A549 (cell line): ENCODE data around the gene PLEKHA5. TPM values are rescaled to one million over a fixed set of nuclear protein-coding genes. Genes with fewer than 3 reads are reported as not detected.

Experiments used
- ATAC-seq, 2 experiments: fragments of 200-7000 bp in 1 of 2; fragments of >200 bp in 1 of 2; cut with Nextera tagmentation in 1 of 2; cut with Tn5 transposase in 1 of 2; 3 replicates each; pipeline versions ENCODE4 v1.8.0 to v1.9.1; 2018 to 2020; ENCODE audit warnings: mild to moderate bottlenecking in 1 of 2, moderate library complexity in 1 of 2
- CTCF ChIA-PET: fragments of 300-600 bp; sonication (Branson Sonifier 250); formaldehyde crosslinking; extraction: SDS; loops from one replicate; lab custom pipeline; 2021; ENCODE audit warnings: antibody characterized with exemption, inconsistent platforms; lab: Yijun Ruan, JAX
- POLR2A ChIA-PET: fragments of 350-600 bp; formaldehyde crosslinking; extraction: SDS; loops from one replicate; lab custom pipeline; 2021; ENCODE audit warnings: antibody characterized with exemption, inconsistent platforms; lab: Yijun Ruan, JAX
- DNase-seq, 2 experiments: peaks; one replicate each; pipeline versions ENCODE4 v3.0.0 to v3.0.0-alpha.2; 2011 to 2016; ENCODE audit warnings: low read depth in 1 of 2, low spot score in 1 of 2
- FAIRE-seq: peaks from 2 replicates; lab custom pipeline; 2011; peaks lifted over from hg19 to GRCh38; lab: Jason Lieb, UNC
- H3K27ac ChIP-seq, 2 experiments: fragments of >200 bp; sonication (Bioruptor Twin); formaldehyde crosslinking; 3 replicates each; pipeline ENCODE4 v1.5.1; 2016 to 2017
- H3K4me1 ChIP-seq: fragments of >200 bp; sonication (Bioruptor Twin); formaldehyde crosslinking; 3 replicates; pipeline ENCODE4 v1.6.1; 2016
- H3K4me2 ChIP-seq: fragments of >200 bp; sonication (Bioruptor Twin); formaldehyde crosslinking; 3 replicates; pipeline ENCODE4 v1.6.1; 2016
- H3K4me3 ChIP-seq: fragments of >200 bp; sonication (Bioruptor Twin); formaldehyde crosslinking; 3 replicates; pipeline ENCODE4 v1.5.1; 2016
- H3K9me3 ChIP-seq: fragments of >200 bp; sonication (Bioruptor Twin); formaldehyde crosslinking; 3 replicates; pipeline ENCODE4 v1.6.1; 2016
- ATOH8 ChIP-seq: fragments of 250-450 bp; sonication (Bioruptor Pico); IDR thresholded peaks from 2 replicates; pipeline ENCODE4 v1.5.0; 2020; ENCODE audit warnings: low read depth, mild to moderate bottlenecking, moderate library complexity
- BCL3 ChIP-seq: fragments of >200 bp; sonication (Bioruptor Twin); formaldehyde crosslinking; IDR thresholded peaks from 3 replicates; pipeline ENCODE4 v1.6.1; 2016
- BHLHE40 ChIP-seq: IDR thresholded peaks from 2 replicates; pipeline ENCODE4 v1.6.1; 2012; ENCODE audit warnings: low read depth, low read length, inconsistent platforms
- CHD4 ChIP-seq: fragments of 200-600 bp; sonication (generic); IDR thresholded peaks from 2 replicates; pipeline ENCODE4 v1.6.1; 2016; ENCODE audit warnings: antibody characterized with exemption, mild to moderate bottlenecking, borderline replicate concordance
- E2F6 ChIP-seq: IDR thresholded peaks from 2 replicates; pipeline ENCODE4 v1.6.1; 2012; ENCODE audit warnings: low read depth, borderline replicate concordance
- EHMT2 ChIP-seq: fragments of 200-600 bp; sonication (generic); IDR thresholded peaks from 2 replicates; pipeline ENCODE4 v1.6.1; 2016; ENCODE audit warnings: antibody characterized with exemption, low read depth, mild to moderate bottlenecking, moderate library complexity
- FOXS1 ChIP-seq: fragments of 250-450 bp; sonication (Bioruptor Pico); IDR thresholded peaks from 2 replicates; pipeline ENCODE4 v1.5.0; 2020; ENCODE audit warnings: mild to moderate bottlenecking, moderate library complexity
- GATA3 ChIP-seq: IDR thresholded peaks from 2 replicates; pipeline ENCODE4 v1.6.1; 2012; ENCODE audit warnings: borderline replicate concordance
- HES2 ChIP-seq: fragments of >200 bp; sonication (Bioruptor Twin); formaldehyde crosslinking; IDR thresholded peaks from 2 replicates; pipeline ENCODE4 v1.6.1; 2016
- HEYL ChIP-seq: fragments of 250-450 bp; sonication (Bioruptor Pico); IDR thresholded peaks from 2 replicates; pipeline ENCODE4 v1.8.0; 2021; ENCODE audit warnings: mild to moderate bottlenecking, moderate library complexity
- HOXA7 ChIP-seq: fragments of 250-450 bp; sonication (Bioruptor Pico); IDR thresholded peaks from 2 replicates; pipeline ENCODE4 v1.5.0; 2020; ENCODE audit warnings: mild to moderate bottlenecking, moderate library complexity
- HOXB13 ChIP-seq: fragments of 250-450 bp; sonication (Bioruptor Pico); IDR thresholded peaks from 2 replicates; pipeline ENCODE4 v1.5.0; 2020; ENCODE audit warnings: low read depth, mild to moderate bottlenecking, moderate library complexity
- HOXB5 ChIP-seq: fragments of 250-450 bp; sonication (Bioruptor Pico); IDR thresholded peaks from 2 replicates; pipeline ENCODE4 v1.5.0; 2020; ENCODE audit warnings: mild to moderate bottlenecking, moderate library complexity
- JUN ChIP-seq, 2 experiments: fragments of >200 bp; sonication (Bioruptor Twin); formaldehyde crosslinking; IDR thresholded peaks; 2 replicates in 1 of 2; 3 replicates in 1 of 2; pipeline ENCODE4 v1.6.1; 2016 to 2017
- JUNB ChIP-seq: fragments of >200 bp; sonication (Bioruptor Twin); formaldehyde crosslinking; IDR thresholded peaks from 2 replicates; pipeline ENCODE4 v1.6.1; 2016
- KDM1A ChIP-seq: fragments of 200-600 bp; sonication (generic); IDR thresholded peaks from 2 replicates; pipeline ENCODE4 v1.6.1; 2016; ENCODE audit warnings: low read depth, mild to moderate bottlenecking
- NFE2L2 ChIP-seq: fragments of 150-350 bp; conservative IDR thresholded peaks from 2 replicates; pipeline ENCODE4 v1.6.1; 2014; ENCODE audit warnings: low read length
- NPAS2 ChIP-seq: fragments of 250-450 bp; sonication (Bioruptor Pico); IDR thresholded peaks from 2 replicates; pipeline ENCODE4 v1.8.0; 2022; ENCODE audit warnings: mild to moderate bottlenecking, moderate library complexity, borderline replicate concordance
- RARB ChIP-seq: fragments of 250-450 bp; sonication (Bioruptor Pico); IDR thresholded peaks from 2 replicates; pipeline ENCODE4 v1.8.0; 2021; ENCODE audit warnings: mild to moderate bottlenecking, moderate library complexity
- RCOR1 ChIP-seq: fragments of 150-350 bp; IDR thresholded peaks from 2 replicates; pipeline ENCODE4 v1.6.1; 2014; ENCODE audit warnings: antibody characterized with exemption, low read length, low read depth
- TFCP2L1 ChIP-seq: fragments of 250-450 bp; sonication (Bioruptor Pico); IDR thresholded peaks from 2 replicates; pipeline ENCODE4 v1.5.0; 2021; ENCODE audit warnings: mild to moderate bottlenecking
- TP53 ChIP-seq: fragments of 250-450 bp; sonication (Bioruptor Pico); IDR thresholded peaks from 2 replicates; pipeline ENCODE4 v1.5.0; 2021; ENCODE audit warnings: mild to moderate bottlenecking, moderate library complexity
- ZC3H11A ChIP-seq: fragments of 450-650 bp; IDR thresholded peaks from 2 replicates; pipeline ENCODE4 v1.6.1; 2014; ENCODE audit warnings: antibody characterized with exemption, mild to moderate bottlenecking
- ZSCAN20 ChIP-seq: fragments of 250-450 bp; sonication (Bioruptor Pico); IDR thresholded peaks from 2 replicates; pipeline ENCODE4 v1.8.0; 2022; ENCODE audit warnings: mild to moderate bottlenecking, moderate library complexity
- WGBS: methylation state at CpG from one replicate; pipeline ENCODE4 v1.1.6; 2017; ENCODE audit errors: missing lambda C conversion rate; 5-methylcytosine and 5-hydroxymethylcytosine counted together
- polyA plus RNA-seq, 4 experiments: library from polyadenylated mRNA; depleted of rRNA in 3 of 4; stranded (reverse); fragments of >200 nt; fragmentation: RNase III in 1 of 4; extraction: RNeasy Plus Mini Kit Qiagen cat#74134 plus additional on column Dnase treatment in 1 of 4; gene quantifications; 2 replicates in 3 of 4; 3 replicates in 1 of 4; pipeline ENCODE4 v1.2.3, GENCODE V29; 2011 to 2017

The PLEKHA5 gene
- polyA plus RNA-seq, 2 of the 4 experiments (the other 2 are of a cell fraction), result 7.6 to 13.2 TPM

GRCh38 chr12:19311165-19311564 is 181.6 kb downstream of the PLEKHA5 start:
- CTCF ChIA-PET, result interaction anchor here (0.6 to 0.9 kb wide), 2 partner anchors 9 to 232 kb away, joined by 3 read pairs; no protein-coding TSS in a partner anchor
- H3K9me3 ChIP-seq, result no peaks in the 10 kb centered on the region
- H3K4me3 ChIP-seq, result no peak overlapping the region
- 88% methylated on average over 3 of the region's 3 CpGs for WGBS
- DNase-seq, result no peak
- POLR2A ChIA-PET, result no interaction called here
- no peak overlapping the region for H3K4me2 ChIP-seq
- ATAC-seq, result no peak
- H3K4me1 ChIP-seq, result 0 out of 3 replicates have a peak, but pooled peaks cover under 1% of the 10 kb centered on the region
- no peak overlapping the region for H3K27ac ChIP-seq
- FAIRE-seq, result no peak
- TF ChIP-seq E2F6, result no peak
- TF ChIP-seq, all 56 proteins: peak for 0

- no peak overlapping the region for H3K27ac ChIP-seq
- TF ChIP-seq EHMT2 (no peak), GATA3 (no peak), RARB (CRISPR knock-in tag) (no peak), NFE2L2 (no peak), KDM1A (no peak), HOXB13 (no peak), JUNB (no peak), HES2 (no peak), ATOH8 (no peak), HEYL (no peak), ZC3H11A (no peak), BHLHE40 (no peak), FOXS1 (CRISPR knock-in tag) (no peak), TP53 (no peak), CHD4 (no peak), JUN (IDR thresholded peaks at IDR 0.05) (no peak)
- ATAC-seq (no peak), FAIRE-seq (no peak), DNase-seq (no peak)
- H3K4me3 ChIP-seq, result no peak overlapping the region
- no peaks in the 10 kb centered on the region for H3K9me3 ChIP-seq
- CTCF ChIA-PET, result interaction anchor here (0.9 kb wide), 1 partner anchor 11 kb away, joined by 3 read pairs; no protein-coding TSS in a partner anchor
- POLR2A ChIA-PET, result no interaction called here
- 0 out of 3 replicates have a peak, but pooled peaks cover 9% of the 10 kb centered on the region for H3K4me1 ChIP-seq
- WGBS, result 86% methylated on average over 2 of the region's 2 CpGs
- no peak overlapping the region for H3K4me2 ChIP-seq
These were observed 183.1 kb downstream of the PLEKHA5 start for GRCh38 chr12:19312637-19313036.

- DNase-seq (peak in 1 of 2 experiments; percentile 9), ATAC-seq (peak; percentile 50 to 64; a peak in 3 of 6 replicates), FAIRE-seq (no peak)
- Histone ChIP-seq H3K9me3 (no peaks in the 10 kb centered on the region), H3K4me3 (no peak overlapping the region), H3K4me2 (no peak overlapping the region; the same call in 2 of the 3 replicates)
- TF ChIP-seq ZSCAN20 (CRISPR knock-in tag) (no peak), BCL3 (no peak), TFCP2L1 (no peak), RARB (CRISPR knock-in tag) (no peak), NPAS2 (CRISPR knock-in tag) (no peak), EHMT2 (no peak), RCOR1 (no peak), CHD4 (no peak), HOXB5 (CRISPR knock-in tag) (no peak), HOXA7 (CRISPR knock-in tag) (no peak)
- TF ChIP-seq, all 56 proteins: peak for 0
- WGBS, result 83% methylated on average over 2 of the region's 2 CpGs
- ChIA-PET POLR2A (no interaction called here), CTCF (no interaction called here)
- Histone ChIP-seq H3K27ac (no peak overlapping the region), H3K4me1 (0 out of 3 replicates have a peak, but pooled peaks cover 9% of the 10 kb centered on the region)
These were observed 186.9 kb downstream of the PLEKHA5 start for GRCh38 chr12:19316425-19316824.
